ENCODE results near the gene TVP23A.

- TF ChIP-seq EZH2 (IDR thresholded peaks at IDR 0.05; ENCODE audit: low read length, unreplicated experiment) (no peak), CTCF (conservative IDR thresholded peaks at IDR 0.05; ENCODE audit: low read depth, low read length) (no peak)
Observed at GRCh38 chr16:10753670-10754069, 64.9 kb downstream of the TVP23A start.

Data from PC-3 (cell line).